Esophagus squamous epithelium (tissue), 4 donors: Measurements from ENCODE around the gene NUP50.

ENCODE experiments used
- CTCF ChIP-seq, 6 experiments: fragments of 450-650 bp in 4 of 6; fragments of 200-600 bp in 2 of 6; sonication (generic) in 2 of 6; IDR thresholded peaks; one replicate each; pipeline ENCODE4 v1.5.1; 2016 to 2019; ENCODE audit warnings: antibody characterized with exemption in 6 of 6, mild to moderate bottlenecking in 4 of 6, moderate library complexity in 4 of 6
- POLR2A ChIP-seq, 4 donors: fragments of 450-650 bp; IDR thresholded peaks; one replicate each; pipeline ENCODE4 v1.6.1; 2017; ENCODE audit warnings: antibody characterized with exemption in 4 of 4, mild to moderate bottlenecking in 4 of 4, moderate library complexity in 3 of 4

DNA sequence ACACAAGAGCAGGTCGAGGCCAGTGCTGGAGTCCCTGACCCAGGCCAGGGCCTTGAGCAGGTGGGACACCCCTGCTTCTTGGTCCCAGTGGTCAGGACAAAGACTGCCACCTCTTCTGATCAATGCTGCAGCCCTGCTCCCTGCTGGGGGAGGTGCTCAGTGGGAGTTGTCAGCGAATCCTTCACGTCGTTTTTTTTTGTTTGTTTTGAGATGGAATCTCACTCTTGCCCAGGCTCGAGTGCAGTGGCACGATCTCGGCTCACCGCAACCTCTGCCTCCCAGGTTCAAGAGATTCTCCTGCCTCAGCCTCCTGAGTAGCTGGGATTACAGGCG is 34.7 kb downstream of the NUP50 start:
- no peak for TF ChIP-seq CTCF (IDR thresholded peaks at IDR 0.05)
- no peak for TF ChIP-seq POLR2A (IDR thresholded peaks at IDR 0.05)
